Subcutaneous abdominal adipose tissue (tissue), 5 donors: ENCODE results near the gene PDLIM1.

ENCODE experiments used
- H3K27ac ChIP-seq: one replicate; pipeline ENCODE4 v1.7.0; 2013; ENCODE audit warnings: low read depth, mild to moderate bottlenecking, inconsistent platforms, low read length, moderate library complexity
- H3K27me3 ChIP-seq, 5 donors: one replicate each; pipeline ENCODE4 v1.7.0; 2013; ENCODE audit warnings: low read length in 5 of 5, inconsistent platforms in 1 of 5; ENCODE audit not compliant: control insufficient read depth in 5 of 5, insufficient read depth in 4 of 5
- H3K36me3 ChIP-seq, 5 donors: one replicate each; pipeline ENCODE4 v1.7.0; 2013; ENCODE audit warnings: low read length in 5 of 5; ENCODE audit not compliant: control insufficient read depth in 5 of 5, insufficient read depth in 5 of 5
- H3K4me1 ChIP-seq, 5 donors: one replicate each; pipeline ENCODE4 v1.7.0; 2013; ENCODE audit warnings: low read length in 5 of 5, mild to moderate bottlenecking in 3 of 5, moderate library complexity in 1 of 5; ENCODE audit not compliant: control insufficient read depth in 5 of 5, insufficient read depth in 5 of 5
- H3K4me3 ChIP-seq, 5 donors: one replicate each; pipeline ENCODE4 v1.7.0; 2013; ENCODE audit warnings: low read length in 5 of 5, low read depth in 1 of 5
- H3K9ac ChIP-seq, 5 donors: one replicate each; pipeline ENCODE4 v1.7.0; 2013; ENCODE audit warnings: low read length in 5 of 5, mild to moderate bottlenecking in 4 of 5, moderate library complexity in 3 of 5
- H3K9me3 ChIP-seq, 5 donors: one replicate each; pipeline ENCODE4 v1.7.0; 2013; ENCODE audit warnings: low read length in 5 of 5; ENCODE audit not compliant: control insufficient read depth in 5 of 5
- donor health status: healthy.
- donor health status: healthy.
- donor health status: healthy.
- donor health status: healthy.
- donor health status: healthy.

Gene PDLIM1

GRCh38 chr10:95273393-95274312 lies 17.1 kb downstream of the PDLIM1 start:
- H3K9ac ChIP-seq: peak overlapping the region in 2 of 5 donors; percentile 16 to 70

GRCh38 chr10:95268438-95268837 lies 22.4 kb downstream of the PDLIM1 start:
- Histone ChIP-seq H3K4me1 (peaks cover 8 to 42% (median 27%) of the 10 kb centered on the region in 5 donors), H3K36me3 (peaks cover 1 to 31% (median 22%) of the 10 kb centered on the region in 5 donors), H3K4me3 (no peak overlapping the region), H3K9me3 (no peaks in the 10 kb centered on the region), H3K27ac (peak overlapping the region; percentile 69), H3K9ac (no peak overlapping the region), H3K27me3 (no peaks in the 10 kb centered on the region)

More at GRCh38 chr10:95273393-95274312, 17.1 kb downstream of the PDLIM1 start:
- no peaks in the 10 kb centered on the region for H3K9me3 ChIP-seq
- peak overlapping the region; percentile 84 for H3K27ac ChIP-seq
- peaks cover 10 to 64% (median 32%) of the 10 kb centered on the region in 5 donors for H3K4me1 ChIP-seq
- peak overlapping the region in 3 of 5 donors; percentile 18 to 36 (median 30) for H3K4me3 ChIP-seq
- H3K36me3 ChIP-seq: peaks cover 0 to 11% (median 10%) of the 10 kb centered on the region in 5 donors
- no peaks in the 10 kb centered on the region for H3K27me3 ChIP-seq

GRCh38 chr10:95267251-95267650 lies 23.6 kb downstream of the PDLIM1 start:
- Histone ChIP-seq H3K27ac (peak overlapping the region; percentile 69), H3K36me3 (peaks cover 4 to 38% (median 30%) of the 10 kb centered on the region in 5 donors), H3K9ac (peak overlapping the region in 1 of 5 donors; percentile 32)

GRCh38 chr10:95266674-95267095 lies 24.1 kb downstream of the PDLIM1 start:
- Histone ChIP-seq H3K9me3 (no peaks in the 10 kb centered on the region), H3K4me3 (no peak overlapping the region), H3K4me1 (peaks cover 4 to 38% (median 26%) of the 10 kb centered on the region in 5 donors), H3K9ac (peak overlapping the region in 4 of 5 donors; percentile 21 to 64 (median 48)), H3K27me3 (no peaks in the 10 kb centered on the region), H3K27ac (peak overlapping the region; percentile 69), H3K36me3 (peaks cover 6 to 43% (median 35%) of the 10 kb centered on the region in 5 donors)

More at GRCh38 chr10:95267251-95267650, 23.6 kb downstream of the PDLIM1 start:
- Histone ChIP-seq H3K27me3 (no peaks in the 10 kb centered on the region), H3K4me1 (peaks cover 4 to 38% (median 26%) of the 10 kb centered on the region in 5 donors), H3K9me3 (no peaks in the 10 kb centered on the region), H3K4me3 (no peak overlapping the region)

GRCh38 chr10:95265572-95265971 lies 25.2 kb downstream of the PDLIM1 start:
- Histone ChIP-seq H3K27me3 (no peaks in the 10 kb centered on the region), H3K36me3 (peaks cover 6 to 44% (median 34%) of the 10 kb centered on the region in 5 donors), H3K9ac (no peak overlapping the region), H3K27ac (no peak overlapping the region), H3K9me3 (no peaks in the 10 kb centered on the region), H3K4me3 (no peak overlapping the region), H3K4me1 (peaks cover 11 to 49% (median 34%) of the 10 kb centered on the region in 5 donors)

GRCh38 chr10:95264227-95265051 lies 26.4 kb downstream of the PDLIM1 start:
- H3K27me3 ChIP-seq: no peaks in the 10 kb centered on the region
- no peak overlapping the region for H3K4me3 ChIP-seq
- no peaks in the 10 kb centered on the region for H3K9me3 ChIP-seq
- H3K9ac ChIP-seq: no peak overlapping the region
- H3K27ac ChIP-seq: no peak overlapping the region
- peaks cover 14 to 52% (median 39%) of the 10 kb centered on the region in 5 donors for H3K4me1 ChIP-seq
- H3K36me3 ChIP-seq: peaks cover 6 to 49% (median 38%) of the 10 kb centered on the region in 5 donors

- peaks cover 14 to 49% (median 37%) of the 10 kb centered on the region in 5 donors for H3K4me1 ChIP-seq
- no peak overlapping the region for H3K4me3 ChIP-seq
- no peak overlapping the region for H3K9ac ChIP-seq
- no peaks in the 10 kb centered on the region for H3K9me3 ChIP-seq
- H3K27ac ChIP-seq: no peak overlapping the region
- H3K36me3 ChIP-seq: peaks cover 8 to 52% (median 41%) of the 10 kb centered on the region in 5 donors
- H3K27me3 ChIP-seq: no peaks in the 10 kb centered on the region
Measured at GRCh38 chr10:95263864-95264226, 27.0 kb downstream of the PDLIM1 start.

GRCh38 chr10:95262763-95263518 lies 27.9 kb downstream of the PDLIM1 start:
- H3K36me3 ChIP-seq: peaks cover 12 to 51% (median 35%) of the 10 kb centered on the region in 5 donors
- no peak overlapping the region for H3K9ac ChIP-seq
- no peak overlapping the region for H3K4me3 ChIP-seq
- H3K9me3 ChIP-seq: no peaks in the 10 kb centered on the region
- H3K27ac ChIP-seq: peak overlapping the region; percentile 9
- H3K27me3 ChIP-seq: no peaks in the 10 kb centered on the region
- H3K4me1 ChIP-seq: peaks cover 12 to 44% (median 36%) of the 10 kb centered on the region in 5 donors

- Histone ChIP-seq H3K4me3 (no peak overlapping the region), H3K9me3 (no peaks in the 10 kb centered on the region), H3K27ac (no peak overlapping the region), H3K36me3 (peaks cover 17 to 55% (median 38%) of the 10 kb centered on the region in 5 donors), H3K9ac (no peak overlapping the region), H3K27me3 (no peaks in the 10 kb centered on the region), H3K4me1 (peaks cover 12 to 43% (median 34%) of the 10 kb centered on the region in 5 donors)
Measured at GRCh38 chr10:95261926-95262325, 28.9 kb downstream of the PDLIM1 start.
